NCI-H146 treated with DMSO at 0.1 percent for 48 hours (cell line): ENCODE data around the gene MEIOC.
A peak's percentile ranks its signal among the peaks of the same experiment; 100 is the strongest.
"Not testable (repeated sequence)": the region's sequence is repeated elsewhere in the genome, so short reads cannot be mapped to it uniquely, and the experiment has no call there.

Source experiments
- DNase-seq: peaks from one replicate; lab custom pipeline; 2025; ENCODE audit not compliant: unreplicated experiment; lab: John Stamatoyannopoulos, UW

MEIOC gene

DNA sequence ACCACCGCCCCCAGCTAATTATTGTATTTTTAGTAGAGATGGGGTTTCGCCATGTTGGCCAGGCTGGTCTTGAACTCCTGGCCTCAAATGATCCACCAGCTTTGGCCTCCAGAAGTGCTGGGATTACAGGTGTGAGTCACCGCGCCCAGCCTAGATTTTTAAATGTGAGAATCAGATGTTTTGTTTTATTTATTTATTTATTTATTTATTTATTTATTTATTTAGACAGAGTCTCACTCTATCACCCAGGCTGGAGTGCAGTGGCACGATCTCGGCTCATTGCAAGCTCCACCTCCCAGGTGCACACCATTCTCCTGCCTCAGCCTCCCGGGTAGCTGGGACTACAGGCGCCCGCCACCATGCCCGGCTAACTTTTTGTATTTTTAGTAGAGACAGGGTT is 44.0 kb downstream of the MEIOC start:
- not testable (repeated sequence) for DNase-seq

DNA sequence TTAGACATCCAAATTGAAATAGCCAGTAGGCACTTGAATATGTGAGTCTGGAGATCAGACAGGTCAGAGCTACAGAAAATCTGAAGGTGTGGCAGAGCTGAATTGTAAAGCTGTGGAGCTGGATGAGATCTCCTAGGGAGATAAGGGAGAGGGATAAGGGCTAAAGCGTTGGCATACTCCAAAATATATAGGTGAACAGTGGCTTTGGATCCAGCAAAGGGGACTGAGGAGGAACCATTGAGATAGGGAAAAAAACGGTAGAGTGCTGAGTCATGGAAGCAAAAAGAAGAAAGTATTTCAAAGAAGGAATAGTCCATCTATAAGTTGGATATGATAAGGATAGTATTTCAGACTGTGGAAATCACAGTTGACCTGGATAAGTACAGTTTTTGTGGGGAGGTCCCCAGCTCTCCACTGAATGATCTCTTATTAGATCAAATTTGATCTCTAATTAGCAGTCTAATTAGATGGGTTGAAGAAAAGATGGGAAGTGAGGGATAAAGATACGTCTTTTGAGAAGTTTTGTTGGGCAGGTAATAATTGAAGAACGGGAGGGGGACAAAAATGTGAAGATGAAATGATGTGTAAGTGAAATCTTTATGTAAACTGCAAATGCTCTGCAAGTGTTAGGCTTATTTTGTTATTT is 51.6 kb downstream of the MEIOC start:
- DNase-seq = no peak

DNA sequence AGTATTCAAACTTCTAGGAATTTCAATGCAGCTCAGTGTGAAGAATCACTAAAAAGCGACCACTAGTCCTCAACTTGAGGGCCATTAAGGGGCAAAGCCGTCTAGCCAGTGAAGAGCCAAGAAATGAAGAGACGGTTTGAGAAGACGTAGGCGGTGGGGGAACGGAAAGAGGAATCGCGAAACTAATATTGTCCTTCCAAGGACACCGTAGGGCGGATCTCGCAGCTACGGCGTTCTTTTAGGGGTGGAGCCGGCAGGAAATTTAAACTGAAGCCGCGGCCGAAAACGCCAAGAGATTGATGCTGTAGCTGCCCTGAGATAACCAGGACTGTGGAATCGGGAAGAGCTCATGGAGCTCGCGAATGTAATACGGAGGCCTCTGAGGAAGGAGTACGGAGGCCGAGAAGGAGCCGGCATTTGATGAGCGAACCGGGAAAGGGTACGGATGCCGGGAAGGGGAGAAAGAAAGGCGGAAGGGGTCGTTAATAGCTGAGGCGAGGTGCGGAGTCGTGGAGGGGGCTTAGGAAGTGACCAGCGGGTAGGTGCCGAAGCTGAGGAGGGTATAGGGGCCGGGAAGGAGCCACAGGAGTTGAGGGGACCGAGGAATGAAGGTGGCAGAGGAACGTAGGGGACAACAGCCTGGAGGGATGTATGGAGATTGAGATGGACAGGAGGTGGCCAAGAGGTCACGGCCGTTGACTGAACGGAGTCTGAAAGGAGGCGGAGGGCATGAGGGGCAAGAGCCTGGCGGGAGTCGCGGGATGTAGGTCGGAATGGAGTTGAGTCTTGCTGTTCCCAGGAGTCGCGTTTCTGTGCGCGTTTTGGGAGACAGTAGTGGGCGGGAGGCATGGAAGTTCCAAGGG is 52.4 kb downstream of the MEIOC start, which contains the start of gene DBF4B:
Gene DBF4B (plus strand): TSS at position 265 of the 863 bp plus-strand sequence. CDS start 156 bp downstream, at position 421.
- DNase-seq = peak; percentile 62

DNA sequence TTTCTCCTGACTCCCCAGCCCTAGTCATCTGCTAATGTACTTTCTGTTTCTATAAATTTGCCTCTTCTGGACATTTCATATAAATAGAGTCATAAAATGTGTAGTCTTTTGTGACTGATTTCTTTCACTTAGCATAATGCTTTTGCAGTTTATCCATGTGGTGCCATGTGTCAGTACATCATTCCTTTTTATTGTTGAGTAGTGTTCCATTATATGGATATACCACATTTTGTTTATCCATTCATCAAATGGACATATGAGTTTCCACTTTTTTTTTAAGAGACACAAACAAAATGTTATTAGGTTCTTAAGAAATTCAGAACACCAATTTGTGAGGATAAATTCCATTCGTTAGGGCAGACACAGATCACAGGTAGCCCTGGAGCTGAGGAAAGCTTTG is 63.2 kb downstream of the MEIOC start:
- no peak for DNase-seq

DNA sequence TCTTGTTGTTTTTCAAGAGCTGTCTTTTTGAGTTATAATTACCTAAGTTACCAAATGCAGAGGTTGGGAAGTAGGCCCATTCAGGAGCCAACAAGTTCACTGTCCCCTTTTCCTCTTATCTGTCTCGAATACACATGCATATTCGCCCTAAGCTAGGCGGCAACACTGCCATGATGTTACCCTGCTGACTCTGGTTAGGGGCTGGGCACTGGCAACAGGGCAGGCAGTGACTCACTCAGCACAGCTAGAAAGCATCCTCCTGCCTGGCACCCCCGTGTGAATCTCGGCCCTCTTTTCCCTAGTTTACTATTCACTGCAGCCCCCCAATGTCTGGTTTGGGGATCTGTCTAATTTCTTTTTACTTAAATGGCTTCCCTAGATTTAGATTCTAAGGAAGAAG is 66.0 kb downstream of the MEIOC start:
- DNase-seq = no peak
